GM08714 (cell line): ENCODE data around the gene FAM25A.
"Not testable (repeated sequence)": the region's sequence is repeated elsewhere in the genome, so short reads cannot be mapped to it uniquely, and the experiment has no call there.

Experiments
- H3K4me3 ChIP-seq: fragments of 200-500 bp; sonication (Bioruptor generic); 2 replicates; pipeline ENCODE4 v1.5.1; 2014; ENCODE audit warnings: mild to moderate bottlenecking, low read length, inconsistent platforms
- ZNF274 ChIP-seq: IDR thresholded peaks from 2 replicates; pipeline ENCODE4 v1.6.1; 2012; ENCODE audit warnings: mild to moderate bottlenecking, low read depth, low read length

FAM25A gene

GRCh38 chr10:87020056-87020455, at the start of gene FAM25A:
Gene FAM25A, plus strand, starts transcription at chr10:87020294. Its CDS starts 31 bp downstream, at chr10:87020325.
- not testable (repeated sequence) for H3K4me3 ChIP-seq

- H3K4me3 ChIP-seq: peak overlapping the region; percentile 61; the same call in 1 of the 2 replicates
- TF ChIP-seq ZNF274: no peak
Measured at GRCh38 chr10:86970982-86971231, 49.2 kb upstream of the FAM25A start.

- H3K4me3 ChIP-seq: peak overlapping the region; percentile 61; the same call in 1 of the 2 replicates
- no peak for TF ChIP-seq ZNF274
Measured at GRCh38 chr10:86971232-86971991, 48.7 kb upstream of the FAM25A start.

GRCh38 chr10:86972613-86973380, 47.3 kb upstream of the FAM25A start:
- TF ChIP-seq ZNF274: no peak
- H3K4me3 ChIP-seq: no peak overlapping the region

GRCh38 chr10:86974484-86974883, 45.6 kb upstream of the FAM25A start:
- no peak for TF ChIP-seq ZNF274
- H3K4me3 ChIP-seq: no peak overlapping the region

- no peak overlapping the region for H3K4me3 ChIP-seq
- TF ChIP-seq ZNF274: no peak
Measured at GRCh38 chr10:86976362-86977056, 43.6 kb upstream of the FAM25A start.

GRCh38 chr10:86978457-86978856, 41.6 kb upstream of the FAM25A start:
- H3K4me3 ChIP-seq: not testable (repeated sequence)

- TF ChIP-seq ZNF274: no peak
- no peak overlapping the region for H3K4me3 ChIP-seq
Measured at GRCh38 chr10:86979296-86979818, 40.7 kb upstream of the FAM25A start.

GRCh38 chr10:86979977-86980448, 40.1 kb upstream of the FAM25A start:
- no peak overlapping the region for H3K4me3 ChIP-seq
- TF ChIP-seq ZNF274: no peak

GRCh38 chr10:86981020-86981419, 39.1 kb upstream of the FAM25A start:
- not testable (repeated sequence) for H3K4me3 ChIP-seq

GRCh38 chr10:86981716-86982115, 38.4 kb upstream of the FAM25A start:
- TF ChIP-seq ZNF274: no peak
- no peak overlapping the region for H3K4me3 ChIP-seq

GRCh38 chr10:86984498-86984897, 35.6 kb upstream of the FAM25A start:
- H3K4me3 ChIP-seq: not testable (repeated sequence)

GRCh38 chr10:86988520-86988919, 31.6 kb upstream of the FAM25A start:
- H3K4me3 ChIP-seq: no peak overlapping the region
- TF ChIP-seq ZNF274: no peak

- not testable (repeated sequence) for H3K4me3 ChIP-seq
Measured at GRCh38 chr10:86991362-86991761, 28.7 kb upstream of the FAM25A start.

GRCh38 chr10:86992456-86992855, 27.6 kb upstream of the FAM25A start:
- TF ChIP-seq ZNF274: no peak
- no peak overlapping the region for H3K4me3 ChIP-seq
